ENCODE data around the gene CFAP61. TPM values are rescaled to one million over a fixed set of nuclear protein-coding genes. Genes with fewer than 3 reads are reported as not detected.

CFAP61 gene
- total RNA-seq, 4 donors from 2014 or later: 0.38 TPM; not detected in 3

- H3K36me3 ChIP-seq: peaks cover 10 to 37% (median 16%) of the 10 kb centered on the region in 3 donors
- intact Hi-C loops (cut with DNase I): no loop called here
- H3K27ac ChIP-seq: peak overlapping the region; percentile 89 to 92 (median 92)
- H3K27me3 ChIP-seq: no peaks in the 10 kb centered on the region
- WGBS, 2 donors: 1 to 2% methylated on average over 9 to 13 of the region's 13 CpGs
- no peaks in the 10 kb centered on the region for H3K9me3 ChIP-seq
- peaks cover 0 to 19% (median 7%) of the 10 kb centered on the region in 3 donors for H3K4me1 ChIP-seq
- no peak for DNase-seq
- H3K4me3 ChIP-seq: peak overlapping the region; percentile 88 to 94 (median 90)
- TF ChIP-seq CTCF (IDR thresholded peaks at IDR 0.05) (no peak), POLR2A (IDR thresholded peaks at IDR 0.05) (no peak)
Observed at GRCh38 chr20:20051767-20052073, 612 bp upstream of the CFAP61 start.

GRCh38 chr20:20060234-20060998 is 8.1 kb downstream of the CFAP61 start:
- no peak for DNase-seq
- intact Hi-C loops (cut with DNase I): no loop called here
- H3K27me3 ChIP-seq: peaks cover 0 to 23% (median 0%) of the 10 kb centered on the region in 4 donors
- TF ChIP-seq CTCF (IDR thresholded peaks at IDR 0.05) (no peak), POLR2A (IDR thresholded peaks at IDR 0.05) (no peak)
- no peak overlapping the region for H3K4me3 ChIP-seq
- H3K9me3 ChIP-seq: no peaks in the 10 kb centered on the region
- WGBS, 2 donors: 78 to 87% methylated on average over 6 of the region's 6 CpGs
- H3K4me1 ChIP-seq: no peaks in the 10 kb centered on the region
- no peaks in the 10 kb centered on the region for H3K36me3 ChIP-seq
- no peak overlapping the region for H3K27ac ChIP-seq

- no peak overlapping the region for H3K4me3 ChIP-seq
- peaks cover 0 to 23% (median 0%) of the 10 kb centered on the region in 4 donors for H3K27me3 ChIP-seq
- intact Hi-C loops (cut with DNase I): no loop called here
- H3K27ac ChIP-seq: no peak overlapping the region
- no peak for TF ChIP-seq CTCF (IDR thresholded peaks at IDR 0.05)
- TF ChIP-seq POLR2A (IDR thresholded peaks at IDR 0.05): no peak
- no peak for DNase-seq
- H3K4me1 ChIP-seq: no peaks in the 10 kb centered on the region
- WGBS, 2 donors: 65 to 85% methylated on average over 12 of the region's 12 CpGs
- no peaks in the 10 kb centered on the region for H3K9me3 ChIP-seq
- no peaks in the 10 kb centered on the region for H3K36me3 ChIP-seq
Observed at GRCh38 chr20:20063941-20064702, 11.8 kb downstream of the CFAP61 start.

- intact Hi-C loops (cut with DNase I): no loop called here
- TF ChIP-seq POLR2A (IDR thresholded peaks at IDR 0.05) (no peak), CTCF (IDR thresholded peaks at IDR 0.05) (no peak)
- Histone ChIP-seq H3K36me3 (no peaks in the 10 kb centered on the region), H3K4me1 (no peaks in the 10 kb centered on the region), H3K4me3 (no peak overlapping the region), H3K27ac (no peak overlapping the region), H3K9me3 (no peaks in the 10 kb centered on the region), H3K27me3 (peaks cover 0 to 23% (median 0%) of the 10 kb centered on the region in 4 donors)
- 74 to 91% methylated on average over 1 of the region's 1 CpG for WGBS, 2 donors
- no peak for DNase-seq
Observed at GRCh38 chr20:20065361-20065760, 13.0 kb downstream of the CFAP61 start.
